Measurements from ENCODE around the gene POU2F2. TPM values are rescaled to one million over a fixed set of nuclear protein-coding genes. Genes with fewer than 3 reads are reported as not detected.

Gene POU2F2
- polyA plus RNA-seq, 2 of the 4 experiments (the other 2 are of a cell fraction) = 0.16 to 0.28 TPM

DNA sequence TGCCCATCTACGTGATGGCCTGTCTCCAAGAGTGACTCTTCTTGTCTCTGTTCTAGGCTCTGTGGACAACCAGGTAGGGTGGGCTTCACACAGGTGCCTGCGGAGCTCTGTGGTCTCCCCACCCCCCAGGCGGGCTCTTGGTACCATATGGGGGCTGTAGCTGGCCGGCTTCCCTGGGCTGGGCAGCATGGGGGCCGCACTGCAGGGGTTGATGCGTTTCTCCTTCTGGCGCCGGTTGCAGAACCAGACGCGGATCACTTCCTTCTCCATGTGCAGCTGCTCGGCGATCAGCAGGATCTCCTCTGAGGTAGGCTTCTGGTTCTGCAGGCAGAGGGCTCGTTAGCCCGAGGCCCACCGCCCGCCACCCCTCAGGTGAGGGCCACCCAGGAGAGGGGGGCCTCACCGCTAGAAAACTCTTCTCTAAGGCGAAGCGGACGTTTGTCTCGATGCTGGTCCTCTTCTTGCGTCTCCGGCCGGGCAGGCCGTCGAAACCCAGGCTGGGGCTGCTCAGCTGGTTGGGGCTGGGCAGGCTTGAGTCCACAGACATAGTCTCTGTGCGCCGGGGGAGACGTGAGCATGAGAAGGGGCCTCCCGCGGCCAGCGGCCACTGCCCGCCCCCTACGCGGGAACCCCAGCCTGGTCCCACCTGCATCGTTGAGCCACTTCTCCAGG is 37.0 kb downstream of the POU2F2 start:
- ChIA-PET CTCF (interaction anchor here (0.9 to 19.3 kb wide), 8 partner anchors 11 to 98 kb away, joined by 3 to 386 read pairs (median 10); partner anchors contain the start of gene POU2F2), POLR2A (no interaction called here)
- FAIRE-seq (no peak), ATAC-seq (no peak), DNase-seq (ENCODE audit: low read depth in 1 of 2, low spot score in 1 of 2) (no peak)
- H3K9me3 ChIP-seq = no peaks in the 10 kb centered on the region
- no peak overlapping the region for H3K4me2 ChIP-seq
- H3K4me1 ChIP-seq = peaks cover 10% of the 10 kb centered on the region
- H3K4me3 ChIP-seq = no peak overlapping the region
- WGBS (ENCODE audit: missing lambda C conversion rate) = 82% methylated on average over 36 of the region's 36 CpGs
- TF ChIP-seq, protein P1, sequence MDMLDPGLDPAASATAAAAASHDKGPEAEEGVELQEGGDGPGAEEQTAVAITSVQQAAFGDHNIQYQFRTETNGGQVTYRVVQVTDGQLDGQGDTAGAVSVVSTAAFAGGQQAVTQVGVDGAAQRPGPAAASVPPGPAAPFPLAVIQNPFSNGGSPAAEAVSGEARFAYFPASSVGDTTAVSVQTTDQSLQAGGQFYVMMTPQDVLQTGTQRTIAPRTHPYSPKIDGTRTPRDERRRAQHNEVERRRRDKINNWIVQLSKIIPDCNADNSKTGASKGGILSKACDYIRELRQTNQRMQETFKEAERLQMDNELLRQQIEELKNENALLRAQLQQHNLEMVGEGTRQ (IDR thresholded peaks at IDR 0.05) = no peak
- TF ChIP-seq HEYL (CRISPR knock-in tag; IDR thresholded peaks at IDR 0.05) = no peak
- no peak for TF ChIP-seq SREBF2 (IDR thresholded peaks at IDR 0.05)
- no peak for TF ChIP-seq HOXB5 (CRISPR knock-in tag; IDR thresholded peaks at IDR 0.05)
- TF ChIP-seq, protein P2, sequence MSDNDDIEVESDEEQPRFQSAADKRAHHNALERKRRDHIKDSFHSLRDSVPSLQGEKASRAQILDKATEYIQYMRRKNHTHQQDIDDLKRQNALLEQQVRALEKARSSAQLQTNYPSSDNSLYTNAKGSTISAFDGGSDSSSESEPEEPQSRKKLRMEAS (IDR thresholded peaks at IDR 0.05) = no peak
- TF ChIP-seq KDM1A (IDR thresholded peaks at IDR 0.05; ENCODE audit: low read depth) = no peak
- TF ChIP-seq, protein P3, sequence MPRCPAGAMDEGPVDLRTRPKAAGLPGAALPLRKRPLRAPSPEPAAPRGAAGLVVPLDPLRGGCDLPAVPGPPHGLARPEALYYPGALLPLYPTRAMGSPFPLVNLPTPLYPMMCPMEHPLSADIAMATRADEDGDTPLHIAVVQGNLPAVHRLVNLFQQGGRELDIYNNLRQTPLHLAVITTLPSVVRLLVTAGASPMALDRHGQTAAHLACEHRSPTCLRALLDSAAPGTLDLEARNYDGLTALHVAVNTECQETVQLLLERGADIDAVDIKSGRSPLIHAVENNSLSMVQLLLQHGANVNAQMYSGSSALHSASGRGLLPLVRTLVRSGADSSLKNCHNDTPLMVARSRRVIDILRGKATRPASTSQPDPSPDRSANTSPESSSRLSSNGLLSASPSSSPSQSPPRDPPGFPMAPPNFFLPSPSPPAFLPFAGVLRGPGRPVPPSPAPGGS (IDR thresholded peaks at IDR 0.05) = no peak
- TF ChIP-seq, protein P4, sequence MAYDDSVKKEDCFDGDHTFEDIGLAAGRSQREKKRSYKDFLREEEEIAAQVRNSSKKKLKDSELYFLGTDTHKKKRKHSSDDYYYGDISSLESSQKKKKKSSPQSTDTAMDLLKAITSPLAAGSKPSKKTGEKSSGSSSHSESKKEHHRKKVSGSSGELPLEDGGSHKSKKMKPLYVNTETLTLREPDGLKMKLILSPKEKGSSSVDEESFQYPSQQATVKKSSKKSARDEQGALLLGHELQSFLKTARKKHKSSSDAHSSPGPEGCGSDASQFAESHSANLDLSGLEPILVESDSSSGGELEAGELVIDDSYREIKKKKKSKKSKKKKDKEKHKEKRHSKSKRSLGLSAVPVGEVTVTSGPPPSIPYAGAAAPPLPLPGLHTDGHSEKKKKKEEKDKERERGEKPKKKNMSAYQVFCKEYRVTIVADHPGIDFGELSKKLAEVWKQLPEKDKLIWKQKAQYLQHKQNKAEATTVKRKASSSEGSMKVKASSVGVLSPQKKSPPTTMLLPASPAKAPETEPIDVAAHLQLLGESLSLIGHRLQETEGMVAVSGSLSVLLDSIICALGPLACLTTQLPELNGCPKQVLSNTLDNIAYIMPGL (CRISPR knock-in tag; IDR thresholded peaks at IDR 0.05; ENCODE audit: borderline replicate concordance) = no peak
- TF ChIP-seq HDAC2 (IDR thresholded peaks at IDR 0.05) = no peak
- TF ChIP-seq, protein P5, sequence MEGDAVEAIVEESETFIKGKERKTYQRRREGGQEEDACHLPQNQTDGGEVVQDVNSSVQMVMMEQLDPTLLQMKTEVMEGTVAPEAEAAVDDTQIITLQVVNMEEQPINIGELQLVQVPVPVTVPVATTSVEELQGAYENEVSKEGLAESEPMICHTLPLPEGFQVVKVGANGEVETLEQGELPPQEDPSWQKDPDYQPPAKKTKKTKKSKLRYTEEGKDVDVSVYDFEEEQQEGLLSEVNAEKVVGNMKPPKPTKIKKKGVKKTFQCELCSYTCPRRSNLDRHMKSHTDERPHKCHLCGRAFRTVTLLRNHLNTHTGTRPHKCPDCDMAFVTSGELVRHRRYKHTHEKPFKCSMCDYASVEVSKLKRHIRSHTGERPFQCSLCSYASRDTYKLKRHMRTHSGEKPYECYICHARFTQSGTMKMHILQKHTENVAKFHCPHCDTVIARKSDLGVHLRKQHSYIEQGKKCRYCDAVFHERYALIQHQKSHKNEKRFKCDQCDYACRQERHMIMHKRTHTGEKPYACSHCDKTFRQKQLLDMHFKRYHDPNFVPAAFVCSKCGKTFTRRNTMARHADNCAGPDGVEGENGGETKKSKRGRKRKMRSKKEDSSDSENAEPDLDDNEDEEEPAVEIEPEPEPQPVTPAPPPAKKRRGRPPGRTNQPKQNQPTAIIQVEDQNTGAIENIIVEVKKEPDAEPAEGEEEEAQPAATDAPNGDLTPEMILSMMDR (IDR thresholded peaks at IDR 0.05) = no peak
- TF ChIP-seq ZNF302 (CRISPR knock-in tag; IDR thresholded peaks at IDR 0.05) = no peak
- TF ChIP-seq ESRRA (IDR thresholded peaks at IDR 0.05; ENCODE audit: borderline replicate concordance, low read length) = no peak
- TF ChIP-seq HOXA7 (CRISPR knock-in tag; IDR thresholded peaks at IDR 0.05) = no peak
- TF ChIP-seq CHD2 (IDR thresholded peaks at IDR 0.05; ENCODE audit: low read length, partially characterized antibody) = no peak
- TF ChIP-seq ZFP36 (IDR thresholded peaks at IDR 0.05; ENCODE audit: borderline replicate concordance, partially characterized antibody) = no peak
- TF ChIP-seq, protein P6, sequence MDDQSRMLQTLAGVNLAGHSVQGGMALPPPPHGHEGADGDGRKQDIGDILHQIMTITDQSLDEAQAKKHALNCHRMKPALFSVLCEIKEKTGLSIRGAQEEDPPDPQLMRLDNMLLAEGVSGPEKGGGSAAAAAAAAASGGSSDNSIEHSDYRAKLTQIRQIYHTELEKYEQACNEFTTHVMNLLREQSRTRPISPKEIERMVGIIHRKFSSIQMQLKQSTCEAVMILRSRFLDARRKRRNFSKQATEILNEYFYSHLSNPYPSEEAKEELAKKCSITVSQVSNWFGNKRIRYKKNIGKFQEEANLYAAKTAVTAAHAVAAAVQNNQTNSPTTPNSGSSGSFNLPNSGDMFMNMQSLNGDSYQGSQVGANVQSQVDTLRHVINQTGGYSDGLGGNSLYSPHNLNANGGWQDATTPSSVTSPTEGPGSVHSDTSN (IDR thresholded peaks at IDR 0.05) = no peak
- H3K27ac ChIP-seq = no peak overlapping the region

DNA sequence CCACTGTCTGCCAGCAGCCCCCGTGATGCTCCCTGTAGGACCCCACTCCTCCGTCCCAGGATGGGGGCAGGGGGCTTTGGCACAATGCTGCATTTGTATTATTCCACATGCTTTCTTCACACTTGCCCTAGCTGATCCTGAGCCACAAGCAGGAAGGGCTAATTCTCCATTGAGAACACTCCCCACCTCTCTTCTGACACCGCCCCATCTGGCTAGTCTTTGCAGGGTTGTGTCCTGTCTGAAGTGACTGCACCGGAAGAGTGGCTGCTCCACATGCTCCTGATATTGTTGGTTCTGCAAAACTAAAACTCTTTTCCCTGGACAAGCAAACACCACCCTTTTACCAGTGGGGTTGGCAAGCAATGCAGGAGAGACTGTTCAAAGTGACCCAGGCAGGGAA is 38.3 kb downstream of the POU2F2 start:
- WGBS (ENCODE audit: missing lambda C conversion rate) = 84% methylated on average over 4 of the region's 4 CpGs
- Histone ChIP-seq H3K4me3 (no peak overlapping the region), H3K4me1 (peaks cover 13% of the 10 kb centered on the region), H3K9me3 (no peaks in the 10 kb centered on the region), H3K4me2 (no peak overlapping the region), H3K27ac (no peak overlapping the region)
- FAIRE-seq (peak; percentile 43), DNase-seq (ENCODE audit: low read depth in 1 of 2, low spot score in 1 of 2) (no peak), ATAC-seq (no peak)
- ChIA-PET CTCF (interaction anchor here (1.2 to 19.3 kb wide), 6 partner anchors 10 to 96 kb away, joined by 3 to 386 read pairs (median 11); partner anchors contain the start of gene POU2F2), POLR2A (no interaction called here)
- TF ChIP-seq, protein P7, sequence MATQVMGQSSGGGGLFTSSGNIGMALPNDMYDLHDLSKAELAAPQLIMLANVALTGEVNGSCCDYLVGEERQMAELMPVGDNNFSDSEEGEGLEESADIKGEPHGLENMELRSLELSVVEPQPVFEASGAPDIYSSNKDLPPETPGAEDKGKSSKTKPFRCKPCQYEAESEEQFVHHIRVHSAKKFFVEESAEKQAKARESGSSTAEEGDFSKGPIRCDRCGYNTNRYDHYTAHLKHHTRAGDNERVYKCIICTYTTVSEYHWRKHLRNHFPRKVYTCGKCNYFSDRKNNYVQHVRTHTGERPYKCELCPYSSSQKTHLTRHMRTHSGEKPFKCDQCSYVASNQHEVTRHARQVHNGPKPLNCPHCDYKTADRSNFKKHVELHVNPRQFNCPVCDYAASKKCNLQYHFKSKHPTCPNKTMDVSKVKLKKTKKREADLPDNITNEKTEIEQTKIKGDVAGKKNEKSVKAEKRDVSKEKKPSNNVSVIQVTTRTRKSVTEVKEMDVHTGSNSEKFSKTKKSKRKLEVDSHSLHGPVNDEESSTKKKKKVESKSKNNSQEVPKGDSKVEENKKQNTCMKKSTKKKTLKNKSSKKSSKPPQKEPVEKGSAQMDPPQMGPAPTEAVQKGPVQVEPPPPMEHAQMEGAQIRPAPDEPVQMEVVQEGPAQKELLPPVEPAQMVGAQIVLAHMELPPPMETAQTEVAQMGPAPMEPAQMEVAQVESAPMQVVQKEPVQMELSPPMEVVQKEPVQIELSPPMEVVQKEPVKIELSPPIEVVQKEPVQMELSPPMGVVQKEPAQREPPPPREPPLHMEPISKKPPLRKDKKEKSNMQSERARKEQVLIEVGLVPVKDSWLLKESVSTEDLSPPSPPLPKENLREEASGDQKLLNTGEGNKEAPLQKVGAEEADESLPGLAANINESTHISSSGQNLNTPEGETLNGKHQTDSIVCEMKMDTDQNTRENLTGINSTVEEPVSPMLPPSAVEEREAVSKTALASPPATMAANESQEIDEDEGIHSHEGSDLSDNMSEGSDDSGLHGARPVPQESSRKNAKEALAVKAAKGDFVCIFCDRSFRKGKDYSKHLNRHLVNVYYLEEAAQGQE (IDR thresholded peaks at IDR 0.05) = no peak
- TF ChIP-seq HOXA7 (CRISPR knock-in tag; IDR thresholded peaks at IDR 0.05) = no peak
- TF ChIP-seq MAFK (IDR thresholded peaks at IDR 0.05; ENCODE audit: partially characterized antibody) = no peak
- TF ChIP-seq, protein P8, sequence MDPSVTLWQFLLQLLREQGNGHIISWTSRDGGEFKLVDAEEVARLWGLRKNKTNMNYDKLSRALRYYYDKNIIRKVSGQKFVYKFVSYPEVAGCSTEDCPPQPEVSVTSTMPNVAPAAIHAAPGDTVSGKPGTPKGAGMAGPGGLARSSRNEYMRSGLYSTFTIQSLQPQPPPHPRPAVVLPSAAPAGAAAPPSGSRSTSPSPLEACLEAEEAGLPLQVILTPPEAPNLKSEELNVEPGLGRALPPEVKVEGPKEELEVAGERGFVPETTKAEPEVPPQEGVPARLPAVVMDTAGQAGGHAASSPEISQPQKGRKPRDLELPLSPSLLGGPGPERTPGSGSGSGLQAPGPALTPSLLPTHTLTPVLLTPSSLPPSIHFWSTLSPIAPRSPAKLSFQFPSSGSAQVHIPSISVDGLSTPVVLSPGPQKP (IDR thresholded peaks at IDR 0.05; ENCODE audit: low read depth, low read length) = no peak
- no peak for TF ChIP-seq CHD2 (IDR thresholded peaks at IDR 0.05; ENCODE audit: low read length, partially characterized antibody)
- TF ChIP-seq, protein P5 (IDR thresholded peaks at IDR 0.05) = no peak
- no peak for TF ChIP-seq KDM1A (IDR thresholded peaks at IDR 0.05; ENCODE audit: low read depth)
- no peak for TF ChIP-seq SREBF2 (IDR thresholded peaks at IDR 0.05)
- TF ChIP-seq EHMT2 (IDR thresholded peaks at IDR 0.05; ENCODE audit: low read depth) = no peak
